ENCODE results near the gene UBAP1.
"Not testable (repeated sequence)": the region's sequence is repeated elsewhere in the genome, so short reads cannot be mapped to it uniquely, and the experiment has no call there.

The UBAP1 gene

GRCh38 chr9:34179213-34180136 is 632 bp downstream of the UBAP1 start:
- no peak for DNase-seq

GRCh38 chr9:34185778-34186551 is 7.1 kb downstream of the UBAP1 start:
- no peak for DNase-seq

- no peak for DNase-seq
These were observed 9.0 kb downstream of the UBAP1 start for GRCh38 chr9:34187891-34188240.

- no peak for DNase-seq
These were observed 12.4 kb downstream of the UBAP1 start for GRCh38 chr9:34190996-34191892.

GRCh38 chr9:34195143-34195542 is 16.3 kb downstream of the UBAP1 start:
- DNase-seq: no peak

GRCh38 chr9:34197286-34197685 is 18.4 kb downstream of the UBAP1 start:
- not testable (repeated sequence) for DNase-seq

GRCh38 chr9:34197756-34198711 is 19.2 kb downstream of the UBAP1 start:
- no peak for DNase-seq

- DNase-seq: no peak
These were observed 21.2 kb downstream of the UBAP1 start for GRCh38 chr9:34200092-34200491.

GRCh38 chr9:34203275-34203991 is 24.6 kb downstream of the UBAP1 start:
- DNase-seq: no peak

- DNase-seq: no peak
These were observed 25.3 kb downstream of the UBAP1 start for GRCh38 chr9:34203992-34204635.

- DNase-seq: no peak
These were observed 26.3 kb downstream of the UBAP1 start for GRCh38 chr9:34205102-34205501.

GRCh38 chr9:34206561-34206960 is 27.7 kb downstream of the UBAP1 start:
- no peak for DNase-seq

- no peak for DNase-seq
These were observed 32.6 kb downstream of the UBAP1 start for GRCh38 chr9:34211395-34211794.

- not testable (repeated sequence) for DNase-seq
These were observed 35.6 kb downstream of the UBAP1 start for GRCh38 chr9:34214354-34215000.

- DNase-seq: no peak
These were observed 37.5 kb downstream of the UBAP1 start for GRCh38 chr9:34216325-34216724.

GRCh38 chr9:34217015-34217414 is 38.2 kb downstream of the UBAP1 start:
- not testable (repeated sequence) for DNase-seq

- no peak for DNase-seq
These were observed 39.6 kb downstream of the UBAP1 start for GRCh38 chr9:34218446-34218845.

- DNase-seq: no peak
These were observed 40.6 kb downstream of the UBAP1 start for GRCh38 chr9:34219421-34219820.

- no peak for DNase-seq
These were observed 41.4 kb downstream of the UBAP1 start for GRCh38 chr9:34220218-34220617.

- no peak for DNase-seq
These were observed 45.5 kb downstream of the UBAP1 start for GRCh38 chr9:34224349-34224748.

Measured in left hindlimb (tissue), 1 donor.